GM19043 (cell line): ENCODE data around the gene MGST2.

ENCODE experiments used
- ATAC-seq: cut with Tn5 transposase; IDR thresholded peaks from one replicate; pipeline ENCODE4 v1.9.1; 2021; ENCODE audit warnings: low read depth; ENCODE audit not compliant: unreplicated experiment

The MGST2 gene

DNA sequence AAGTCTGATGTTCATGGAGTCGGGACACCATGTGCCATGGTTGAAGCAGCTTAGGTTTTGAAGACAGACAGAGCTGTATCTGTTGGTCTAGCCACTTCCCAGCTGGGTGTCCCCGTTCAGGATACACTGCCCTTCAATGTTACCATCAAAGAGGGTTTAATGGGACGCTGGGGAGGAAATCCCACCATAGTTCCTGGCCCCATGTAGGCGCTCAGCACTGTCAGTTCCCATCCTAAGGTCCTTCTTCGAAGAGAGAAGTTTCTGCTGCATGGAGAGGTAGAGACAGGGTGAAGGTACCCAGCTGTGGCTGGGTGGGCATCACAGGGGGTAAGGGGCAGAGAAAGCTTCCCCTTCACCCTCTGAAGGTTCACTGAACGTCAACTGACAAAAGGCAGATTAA is 3.7 kb downstream of the MGST2 start:
- ATAC-seq: no peak

GRCh38 chr4:139669890-139670289 is 4.3 kb downstream of the MGST2 start:
- no peak for ATAC-seq

- no peak for ATAC-seq
Observed at GRCh38 chr4:139670775-139671174, 5.2 kb downstream of the MGST2 start.

- ATAC-seq: no peak
Observed at GRCh38 chr4:139672215-139672614, 6.6 kb downstream of the MGST2 start.

DNA sequence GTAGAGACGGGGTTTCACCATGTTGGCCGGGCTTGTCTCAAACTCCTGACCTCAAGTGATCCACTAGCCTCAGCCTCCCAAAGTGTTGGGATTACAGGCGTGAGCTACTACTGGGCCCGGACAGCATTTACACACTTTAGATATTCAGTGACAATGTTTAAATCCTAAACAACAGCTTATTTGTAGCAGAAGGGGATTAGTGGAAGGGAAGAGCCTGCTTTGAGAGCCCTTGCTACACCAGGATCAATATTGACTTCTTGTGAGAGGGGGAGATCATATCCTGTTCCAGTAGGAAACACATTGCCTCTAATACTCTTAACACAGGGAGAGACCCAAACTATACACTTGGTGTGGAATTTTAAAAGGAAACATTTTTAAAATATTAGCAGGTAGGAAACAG is 7.1 kb downstream of the MGST2 start:
- no peak for ATAC-seq

GRCh38 chr4:139674875-139675550 is 9.4 kb downstream of the MGST2 start:
- no peak for ATAC-seq

DNA sequence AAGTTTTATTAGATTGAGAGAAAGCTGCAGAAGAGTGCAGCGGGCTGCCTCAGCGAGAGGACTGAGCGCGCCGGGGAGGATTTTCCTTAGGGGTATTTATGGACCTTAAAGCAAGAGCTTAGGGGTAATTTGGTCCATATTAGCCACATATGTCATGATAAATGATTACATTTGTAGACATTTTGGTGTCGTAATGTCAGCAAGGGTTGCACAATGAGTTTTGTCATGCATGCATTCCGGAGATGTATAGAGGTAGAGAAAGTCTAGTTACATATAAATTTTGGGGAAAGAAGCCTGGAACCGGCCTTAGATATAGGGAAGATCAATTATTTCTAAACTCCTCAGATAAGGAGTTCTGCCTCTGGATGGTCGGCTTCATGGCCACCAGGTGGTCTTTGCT is 10.0 kb downstream of the MGST2 start:
- no peak for ATAC-seq

- ATAC-seq: no peak
Observed at GRCh38 chr4:139676365-139676764, 10.7 kb downstream of the MGST2 start.

GRCh38 chr4:139676913-139677585 is 11.4 kb downstream of the MGST2 start:
- ATAC-seq: no peak

DNA sequence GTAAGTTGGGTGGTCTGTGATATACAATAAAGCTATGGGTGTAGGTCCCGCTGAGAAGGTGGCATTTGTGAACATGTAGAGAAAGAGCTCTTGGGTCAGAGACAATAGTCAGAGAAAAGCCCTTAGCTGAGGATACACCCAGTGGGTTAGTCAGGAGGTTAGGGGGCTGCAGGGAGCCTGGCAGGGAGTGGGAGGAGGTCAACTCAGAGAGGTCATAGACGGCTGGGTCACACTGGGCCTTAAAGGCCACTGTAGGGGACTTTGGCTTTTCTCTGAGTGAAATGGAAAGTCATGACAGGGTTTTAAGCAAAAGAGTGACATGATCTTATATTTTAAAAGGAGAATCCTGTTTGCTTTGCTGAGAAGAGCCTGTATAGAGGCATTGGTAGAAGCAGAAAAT is 16.7 kb downstream of the MGST2 start:
- no peak for ATAC-seq

- ATAC-seq: no peak
Observed at GRCh38 chr4:139682741-139683151, 17.1 kb downstream of the MGST2 start.

DNA sequence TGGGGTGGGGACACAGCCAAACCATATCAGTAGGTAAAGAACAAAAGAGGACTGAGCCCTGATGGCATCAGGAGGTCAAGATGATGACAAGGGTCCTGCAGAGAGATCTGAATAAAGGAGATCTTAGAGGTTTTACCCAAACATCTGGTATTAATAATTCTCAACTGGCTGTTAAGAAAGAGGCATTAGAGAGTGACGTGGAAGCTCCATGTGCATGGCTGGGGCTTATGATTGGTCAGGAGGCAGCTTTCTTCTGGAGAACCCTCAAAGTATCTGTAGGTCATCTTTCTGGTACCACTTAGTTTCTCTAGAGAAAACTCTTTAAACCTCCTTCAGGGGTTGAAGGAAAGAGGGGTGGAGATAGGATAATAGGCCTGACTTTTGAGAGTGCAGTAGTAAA is 18.7 kb downstream of the MGST2 start:
- ATAC-seq: no peak

GRCh38 chr4:139685180-139685579 is 19.6 kb downstream of the MGST2 start:
- ATAC-seq: no peak

GRCh38 chr4:139686130-139686529 is 20.5 kb downstream of the MGST2 start:
- ATAC-seq: no peak

DNA sequence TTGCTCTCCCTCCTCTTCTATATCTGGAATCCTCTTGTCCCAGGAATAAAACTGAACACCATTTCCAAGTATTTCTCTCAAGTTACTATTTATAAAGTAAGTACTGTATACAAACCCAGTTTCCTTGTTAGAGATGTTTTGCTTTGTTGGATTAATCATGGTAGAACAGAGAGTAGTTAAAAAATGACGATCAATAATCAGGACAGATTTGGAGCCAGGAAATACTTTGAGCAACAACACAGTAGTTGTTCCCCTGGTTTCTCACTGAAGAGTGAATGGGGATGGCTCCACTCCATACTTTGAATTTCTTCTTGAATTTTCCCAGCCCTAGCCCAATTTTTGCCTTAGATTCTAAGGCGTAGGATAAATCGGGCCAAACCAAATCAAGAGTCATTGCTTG is 21.4 kb downstream of the MGST2 start:
- no peak for ATAC-seq

DNA sequence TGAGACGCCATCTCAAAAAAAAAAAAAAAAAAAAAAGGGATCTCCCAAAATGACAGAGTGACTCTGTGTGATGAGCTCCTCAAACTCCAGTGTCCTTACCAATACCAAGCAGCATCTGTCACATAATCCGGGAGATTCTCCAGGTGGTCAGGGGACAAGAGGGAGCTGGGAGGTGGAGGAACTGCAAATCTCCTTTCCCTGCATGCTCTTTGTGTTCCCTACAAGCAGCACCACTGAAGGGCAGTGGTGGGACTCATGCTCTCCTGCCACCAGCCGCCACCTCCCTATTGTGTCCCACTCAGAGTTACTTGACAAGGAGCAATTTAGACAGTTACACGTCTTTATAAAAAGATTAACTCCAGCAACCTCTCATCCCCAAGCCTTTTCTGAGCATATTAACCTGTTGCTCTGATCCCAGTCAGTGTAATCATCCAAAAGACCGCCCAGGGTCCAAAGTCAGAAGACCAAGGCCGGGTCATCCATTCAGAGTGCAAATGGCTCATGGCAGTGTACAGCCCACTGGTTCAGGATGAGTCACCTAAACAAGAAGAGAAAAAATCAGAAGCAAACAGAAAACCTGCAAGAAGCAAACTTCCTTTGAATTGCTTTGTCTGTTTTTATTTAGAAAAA is 23.6 kb downstream of the MGST2 start:
- ATAC-seq: no peak

- no peak for ATAC-seq
Observed at GRCh38 chr4:139690419-139690818, 24.8 kb downstream of the MGST2 start.

DNA sequence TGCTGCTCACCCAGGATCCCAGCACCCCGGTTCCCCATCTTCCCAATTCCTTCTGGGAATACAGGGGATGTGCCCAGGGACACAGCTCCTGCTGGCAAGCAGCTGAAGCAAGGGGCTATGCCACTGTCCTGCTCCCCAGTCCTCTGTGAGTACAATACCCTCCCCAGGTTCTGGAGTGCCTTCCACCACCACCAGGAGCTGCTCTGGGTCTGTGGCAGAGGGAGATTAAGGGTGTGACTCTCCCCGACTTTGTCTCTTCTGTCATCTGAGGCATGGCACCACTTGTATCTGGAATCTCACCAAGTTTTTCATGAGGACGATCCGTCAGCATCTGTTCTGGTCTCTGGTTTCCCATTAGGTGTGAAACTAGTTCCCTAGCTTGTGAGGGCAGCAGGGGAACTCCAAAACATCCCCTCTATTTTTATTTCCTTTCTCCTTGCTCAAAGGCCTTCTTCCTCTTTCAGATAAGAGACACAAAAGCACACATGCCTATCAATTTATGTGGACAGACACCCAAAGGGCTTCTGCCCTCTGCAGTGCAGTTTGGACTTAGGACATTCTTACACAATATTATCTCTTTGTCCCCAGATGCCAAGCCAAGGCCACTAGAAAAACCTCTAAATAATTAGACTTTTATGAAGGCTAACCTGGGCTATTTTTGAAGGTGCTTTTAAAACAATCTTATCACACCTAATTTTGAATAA is 26.8 kb downstream of the MGST2 start:
- no peak for ATAC-seq

DNA sequence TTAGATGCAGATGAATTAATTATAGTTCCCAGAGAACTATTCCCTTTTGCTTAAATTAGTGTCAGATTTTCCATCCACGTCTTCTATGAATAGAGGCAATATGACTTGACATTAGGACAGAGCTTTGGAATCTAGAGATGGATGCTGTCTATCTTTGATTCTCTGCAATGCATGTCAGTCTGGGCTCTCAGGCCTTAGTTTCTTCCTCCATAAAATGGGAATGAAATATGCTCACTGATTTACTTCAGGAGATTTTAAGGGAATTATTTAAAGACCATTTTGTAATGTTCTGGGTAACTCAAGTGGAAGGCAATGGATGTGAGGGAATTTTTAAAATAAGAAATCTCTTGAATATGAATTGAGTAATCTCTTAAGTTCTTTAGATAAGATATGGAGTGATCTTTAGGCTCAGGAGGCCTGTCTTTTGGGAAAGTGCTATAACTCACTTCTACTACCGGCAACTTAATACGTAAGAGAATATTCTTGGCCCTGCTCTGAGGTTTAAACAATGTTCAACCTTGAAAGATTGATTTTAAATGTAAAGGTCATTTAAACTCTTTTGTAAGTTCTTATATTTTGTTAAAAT is 29.0 kb downstream of the MGST2 start:
- ATAC-seq: no peak

DNA sequence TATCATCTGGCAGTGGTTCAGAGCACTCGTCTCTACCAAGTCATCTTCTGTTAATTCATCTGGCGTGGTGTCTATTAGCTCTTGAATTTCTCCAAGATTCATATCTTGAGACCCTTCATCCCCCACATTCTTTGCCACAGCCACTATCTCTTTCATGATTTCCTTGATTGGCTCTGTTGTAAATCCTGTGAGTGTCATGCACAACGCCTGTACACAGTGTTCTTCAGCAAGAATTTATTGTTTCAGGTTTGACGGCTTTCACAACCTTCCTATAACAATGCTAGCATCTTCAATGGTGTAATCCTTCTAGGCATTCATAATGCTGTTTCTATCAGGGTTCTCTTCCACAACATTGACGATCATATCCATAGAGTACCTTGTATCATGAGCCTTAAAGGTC is 30.9 kb downstream of the MGST2 start:
- ATAC-seq: no peak
